ENCODE data around the gene KDM5C.
"Not testable (repeated sequence)": the region's sequence is repeated elsewhere in the genome, so short reads cannot be mapped to it uniquely, and the experiment has no call there.

Gene KDM5C

DNA sequence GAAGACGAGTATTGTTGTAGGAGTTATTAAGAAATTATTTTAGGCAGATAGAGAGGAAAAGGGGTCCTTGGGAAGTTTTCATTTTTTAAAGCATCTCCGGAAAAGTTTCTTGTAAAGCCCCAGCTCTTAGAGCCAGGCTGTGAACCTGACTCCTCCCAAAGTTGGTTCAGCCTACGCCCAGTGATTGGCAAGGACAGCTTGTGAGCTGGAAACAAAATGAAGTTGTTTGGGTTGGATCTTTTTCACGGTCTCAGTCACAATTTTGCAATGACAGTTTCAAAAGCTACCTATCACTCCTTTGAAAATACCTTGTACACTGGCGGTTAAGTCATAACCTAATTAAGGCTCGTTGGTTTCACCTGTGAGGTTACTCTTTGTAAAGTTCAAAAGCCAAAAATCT, 60.4 kb downstream of the KDM5C start:
- not testable (repeated sequence) for H3K36me3 ChIP-seq (ENCODE audit: control insufficient read depth, insufficient read depth, low read length); H3K9ac ChIP-seq (ENCODE audit: low read length); H3K9me3 ChIP-seq (ENCODE audit: control insufficient read depth, low read length); H3K4me3 ChIP-seq (ENCODE audit: low read length); H3K27me3 ChIP-seq (ENCODE audit: control insufficient read depth, insufficient read depth, low read length); H3K4me1 ChIP-seq (ENCODE audit: control insufficient read depth, insufficient read depth, low read length)

GRCh38 chrX:53163436-53163835, 61.6 kb downstream of the KDM5C start:
- Histone ChIP-seq H3K9me3 (ENCODE audit: control insufficient read depth, low read length) (no peaks in the 10 kb centered on the region), H3K36me3 (ENCODE audit: control insufficient read depth, insufficient read depth, low read length) (no peaks in the 10 kb centered on the region), H3K9ac (ENCODE audit: low read length) (no peak overlapping the region), H3K4me3 (ENCODE audit: low read length) (no peak overlapping the region), H3K4me1 (ENCODE audit: control insufficient read depth, insufficient read depth, low read length) (no peaks in the 10 kb centered on the region), H3K27me3 (ENCODE audit: control insufficient read depth, insufficient read depth, low read length) (no peaks in the 10 kb centered on the region)

- Histone ChIP-seq H3K9me3 (ENCODE audit: control insufficient read depth, low read length) (no peaks in the 10 kb centered on the region), H3K4me3 (ENCODE audit: low read length) (no peak overlapping the region), H3K27me3 (ENCODE audit: control insufficient read depth, insufficient read depth, low read length) (no peaks in the 10 kb centered on the region), H3K36me3 (ENCODE audit: control insufficient read depth, insufficient read depth, low read length) (no peaks in the 10 kb centered on the region), H3K4me1 (ENCODE audit: control insufficient read depth, insufficient read depth, low read length) (no peaks in the 10 kb centered on the region), H3K9ac (ENCODE audit: low read length) (no peak overlapping the region)
Measured at GRCh38 chrX:53160297-53160983, 64.6 kb downstream of the KDM5C start.

DNA sequence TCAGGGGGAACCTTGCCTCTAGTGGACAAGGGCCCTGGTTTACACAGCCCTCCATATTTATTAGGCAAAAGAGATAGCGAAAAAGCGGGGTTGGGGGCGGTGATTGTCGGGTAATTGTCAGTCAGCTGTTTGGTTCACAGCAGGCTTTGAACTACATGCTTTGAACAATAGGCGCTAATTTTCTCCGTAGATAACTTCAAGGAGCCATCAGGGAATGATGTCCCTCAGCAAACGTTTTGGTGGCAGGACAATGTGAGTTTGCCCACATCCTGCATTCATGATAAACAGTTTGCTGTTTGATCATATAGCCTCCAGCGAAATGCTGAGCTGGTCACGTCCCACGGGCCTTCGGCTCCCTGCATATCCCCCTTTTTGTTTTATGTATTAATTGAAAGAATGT, 65.8 kb downstream of the KDM5C start:
- H3K27me3 ChIP-seq (ENCODE audit: control insufficient read depth, insufficient read depth, low read length), result no peaks in the 10 kb centered on the region
- H3K9me3 ChIP-seq (ENCODE audit: control insufficient read depth, low read length), result no peaks in the 10 kb centered on the region
- H3K4me3 ChIP-seq (ENCODE audit: low read length), result no peak overlapping the region
- H3K36me3 ChIP-seq (ENCODE audit: control insufficient read depth, insufficient read depth, low read length), result no peaks in the 10 kb centered on the region
- H3K4me1 ChIP-seq (ENCODE audit: control insufficient read depth, insufficient read depth, low read length), result no peaks in the 10 kb centered on the region
- no peak overlapping the region for H3K9ac ChIP-seq (ENCODE audit: low read length)

- Histone ChIP-seq H3K36me3 (ENCODE audit: control insufficient read depth, insufficient read depth, low read length) (no peaks in the 10 kb centered on the region), H3K4me1 (ENCODE audit: control insufficient read depth, insufficient read depth, low read length) (no peaks in the 10 kb centered on the region), H3K9ac (ENCODE audit: low read length) (no peak overlapping the region), H3K4me3 (ENCODE audit: low read length) (no peak overlapping the region), H3K9me3 (ENCODE audit: control insufficient read depth, low read length) (no peaks in the 10 kb centered on the region), H3K27me3 (ENCODE audit: control insufficient read depth, insufficient read depth, low read length) (no peaks in the 10 kb centered on the region)
Measured at GRCh38 chrX:53156207-53156596, 68.8 kb downstream of the KDM5C start.

GRCh38 chrX:53155512-53156206, 69.3 kb downstream of the KDM5C start:
- H3K4me1 ChIP-seq (ENCODE audit: control insufficient read depth, insufficient read depth, low read length), result no peaks in the 10 kb centered on the region
- no peak overlapping the region for H3K9ac ChIP-seq (ENCODE audit: low read length)
- no peaks in the 10 kb centered on the region for H3K36me3 ChIP-seq (ENCODE audit: control insufficient read depth, insufficient read depth, low read length)
- no peak overlapping the region for H3K4me3 ChIP-seq (ENCODE audit: low read length)
- H3K9me3 ChIP-seq (ENCODE audit: control insufficient read depth, low read length), result no peaks in the 10 kb centered on the region
- H3K27me3 ChIP-seq (ENCODE audit: control insufficient read depth, insufficient read depth, low read length), result no peaks in the 10 kb centered on the region

DNA sequence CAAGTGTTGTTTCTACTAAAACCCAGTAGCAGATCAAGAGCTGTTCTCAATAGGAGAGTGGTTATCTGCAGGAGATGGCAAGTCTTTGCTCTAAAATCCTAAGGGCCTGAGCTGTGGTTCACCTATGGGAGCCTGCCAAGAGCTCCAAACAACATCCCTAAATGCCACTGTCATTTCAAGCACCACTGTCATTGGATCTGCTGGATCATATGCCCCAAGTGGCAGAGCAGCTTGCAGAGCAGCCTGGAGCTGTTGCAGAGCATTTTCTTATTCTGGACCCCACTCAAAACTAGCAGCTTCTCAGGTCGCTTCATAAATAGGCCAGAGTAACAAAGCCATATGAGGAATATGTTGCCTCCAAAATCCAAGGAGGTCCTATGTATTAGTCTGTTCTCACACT, 71.4 kb downstream of the KDM5C start:
- H3K4me3 ChIP-seq (ENCODE audit: low read length), result no peak overlapping the region
- no peaks in the 10 kb centered on the region for H3K4me1 ChIP-seq (ENCODE audit: control insufficient read depth, insufficient read depth, low read length)
- no peaks in the 10 kb centered on the region for H3K27me3 ChIP-seq (ENCODE audit: control insufficient read depth, insufficient read depth, low read length)
- no peak overlapping the region for H3K9ac ChIP-seq (ENCODE audit: low read length)
- no peaks in the 10 kb centered on the region for H3K9me3 ChIP-seq (ENCODE audit: control insufficient read depth, low read length)
- H3K36me3 ChIP-seq (ENCODE audit: control insufficient read depth, insufficient read depth, low read length), result no peaks in the 10 kb centered on the region

All from mucosa of stomach (tissue), 1 donor.